GM19328 (cell line): ENCODE results near the gene SPI1.

Experiments used
- ATAC-seq: cut with Tn5 transposase; IDR thresholded peaks from one replicate; pipeline ENCODE4 v1.9.1; 2021; ENCODE audit warnings: mild to moderate bottlenecking, moderate library complexity; ENCODE audit not compliant: unreplicated experiment

The SPI1 gene

DNA sequence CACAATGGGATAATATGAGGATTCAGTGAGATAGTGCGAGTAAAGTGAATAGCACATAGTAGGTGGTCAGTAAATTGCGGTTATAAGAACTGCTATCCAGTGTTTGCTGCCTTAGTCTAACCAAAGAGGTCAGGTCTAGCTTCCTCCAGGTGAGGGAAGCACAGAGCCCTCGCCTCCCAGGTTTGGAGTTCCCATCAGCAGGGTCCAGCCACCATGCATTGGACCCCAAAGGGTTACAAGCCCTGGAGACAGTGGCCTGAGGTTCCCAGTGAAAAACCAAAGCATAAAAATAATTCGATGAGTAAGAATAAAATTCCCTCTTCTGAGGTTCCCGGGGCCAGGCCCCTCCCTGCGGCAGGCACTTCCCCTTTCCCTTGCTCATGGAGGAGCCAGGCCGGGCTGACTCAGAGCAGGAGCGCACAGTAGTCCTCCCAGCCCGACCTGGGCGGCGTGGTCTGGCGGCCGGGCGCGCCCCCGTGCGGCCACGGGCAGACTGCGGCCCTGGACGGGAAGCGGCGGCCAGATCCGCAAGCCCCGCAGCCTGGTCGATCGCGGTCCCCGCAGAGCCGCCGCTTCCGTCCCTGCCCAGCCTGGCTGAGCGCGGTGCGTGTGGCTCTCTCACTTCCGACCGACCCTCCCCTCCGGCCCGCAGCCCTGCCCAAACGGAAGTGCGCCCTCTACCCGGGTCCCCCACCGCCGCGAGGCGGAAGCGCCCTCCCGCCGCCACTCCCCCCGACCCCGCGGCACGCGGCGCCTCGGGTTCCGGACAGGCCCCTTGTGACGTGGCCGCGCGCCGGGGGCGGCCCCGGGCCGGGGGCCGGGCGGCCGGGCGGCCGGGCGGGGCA is 29.6 kb upstream of the SPI1 start, which contains the start of gene SLC39A13:
TSS of gene SLC39A13 (plus strand) at position 845 of the 845 bp plus-strand sequence. CDS start 1,505 bp downstream, outside the sequence.
- ATAC-seq, result peak; percentile 87

DNA sequence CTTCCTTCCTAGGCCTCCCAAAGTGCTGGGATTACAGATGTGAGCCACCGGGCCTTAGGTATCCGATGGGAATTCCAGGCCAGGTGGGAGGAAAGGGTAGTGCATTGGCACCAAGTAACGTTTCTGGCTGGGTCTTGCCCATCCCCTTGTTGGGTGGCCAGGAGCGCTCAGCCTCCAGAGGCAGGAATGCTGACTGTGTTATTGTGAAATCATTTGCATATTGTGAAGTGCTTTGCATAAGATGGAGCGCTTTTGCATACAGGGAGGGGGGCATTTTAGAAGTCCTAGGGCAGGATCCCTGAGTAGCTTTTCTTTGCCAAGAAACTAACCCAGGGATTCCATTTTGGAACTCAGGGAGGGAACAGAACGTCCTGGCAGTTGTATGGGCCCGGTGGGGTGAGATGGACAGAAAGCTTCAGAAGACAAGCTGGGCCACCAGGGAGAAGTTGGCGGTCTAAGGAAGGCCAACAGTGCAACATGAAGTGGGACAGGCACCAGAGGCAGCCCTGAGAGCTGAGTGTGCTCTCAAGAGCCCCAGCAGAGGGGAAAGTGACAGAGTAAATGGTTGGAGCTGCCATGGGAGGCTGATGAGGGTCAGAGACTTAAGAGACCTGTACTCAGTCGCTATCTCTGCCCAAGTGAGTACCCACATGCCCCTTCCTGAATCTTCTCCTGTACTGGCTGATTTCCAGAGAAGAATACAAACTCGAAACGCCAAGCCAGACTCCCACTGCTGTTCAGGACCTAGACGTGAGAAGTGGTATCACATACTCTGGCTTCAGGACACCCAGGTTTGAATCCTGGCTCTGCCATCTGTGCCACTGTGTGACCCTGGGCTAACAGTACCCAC is 28.8 kb upstream of the SPI1 start:
- ATAC-seq, result no peak

DNA sequence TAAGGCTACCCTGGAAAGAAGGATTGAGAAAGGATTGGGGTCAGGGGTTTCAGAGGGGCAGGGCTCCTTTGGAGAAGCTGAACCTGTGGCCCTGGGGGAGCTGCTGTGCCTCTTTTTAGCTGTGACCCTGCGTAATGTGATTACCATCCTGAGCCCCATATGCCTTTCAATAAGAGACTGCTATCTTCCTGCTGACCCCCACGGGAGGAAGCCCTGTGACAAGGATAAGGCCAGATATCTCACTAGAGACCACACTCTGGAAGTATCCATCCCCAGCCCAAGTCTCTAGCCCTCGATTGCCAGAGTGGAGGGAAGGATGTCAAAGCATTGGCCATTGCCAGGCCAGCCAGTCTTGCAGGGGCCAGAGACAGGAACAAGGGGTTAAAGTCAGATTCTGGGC is 25.2 kb upstream of the SPI1 start:
- no peak for ATAC-seq

- no peak for ATAC-seq
Observed at GRCh38 chr11:47403135-47403534, 24.8 kb upstream of the SPI1 start.

DNA sequence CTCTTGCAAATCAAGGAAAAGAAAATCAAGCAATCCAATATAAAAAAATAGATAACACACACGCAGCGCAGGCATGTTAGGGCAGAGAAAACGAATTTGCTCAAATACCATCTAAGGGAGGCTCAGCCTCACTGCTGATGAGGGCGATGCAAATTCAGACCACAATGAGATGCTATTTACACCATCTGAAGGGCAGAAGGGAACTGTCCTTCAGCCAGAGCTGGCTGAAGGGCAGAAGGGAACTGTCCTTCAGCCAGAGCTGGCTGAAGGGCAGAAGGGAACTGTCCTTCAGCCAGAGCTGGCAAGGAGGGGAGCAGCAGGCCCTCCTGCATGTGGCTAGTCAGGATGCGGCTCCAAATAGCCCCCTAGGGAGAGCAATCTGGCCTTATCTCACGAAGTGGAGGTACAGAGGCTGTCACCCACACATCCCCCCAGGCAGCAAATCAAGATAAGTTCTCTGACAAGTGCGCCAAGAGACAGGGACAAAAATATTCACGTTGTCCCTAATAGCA is 22.5 kb upstream of the SPI1 start:
- ATAC-seq, result peak; percentile 55

DNA sequence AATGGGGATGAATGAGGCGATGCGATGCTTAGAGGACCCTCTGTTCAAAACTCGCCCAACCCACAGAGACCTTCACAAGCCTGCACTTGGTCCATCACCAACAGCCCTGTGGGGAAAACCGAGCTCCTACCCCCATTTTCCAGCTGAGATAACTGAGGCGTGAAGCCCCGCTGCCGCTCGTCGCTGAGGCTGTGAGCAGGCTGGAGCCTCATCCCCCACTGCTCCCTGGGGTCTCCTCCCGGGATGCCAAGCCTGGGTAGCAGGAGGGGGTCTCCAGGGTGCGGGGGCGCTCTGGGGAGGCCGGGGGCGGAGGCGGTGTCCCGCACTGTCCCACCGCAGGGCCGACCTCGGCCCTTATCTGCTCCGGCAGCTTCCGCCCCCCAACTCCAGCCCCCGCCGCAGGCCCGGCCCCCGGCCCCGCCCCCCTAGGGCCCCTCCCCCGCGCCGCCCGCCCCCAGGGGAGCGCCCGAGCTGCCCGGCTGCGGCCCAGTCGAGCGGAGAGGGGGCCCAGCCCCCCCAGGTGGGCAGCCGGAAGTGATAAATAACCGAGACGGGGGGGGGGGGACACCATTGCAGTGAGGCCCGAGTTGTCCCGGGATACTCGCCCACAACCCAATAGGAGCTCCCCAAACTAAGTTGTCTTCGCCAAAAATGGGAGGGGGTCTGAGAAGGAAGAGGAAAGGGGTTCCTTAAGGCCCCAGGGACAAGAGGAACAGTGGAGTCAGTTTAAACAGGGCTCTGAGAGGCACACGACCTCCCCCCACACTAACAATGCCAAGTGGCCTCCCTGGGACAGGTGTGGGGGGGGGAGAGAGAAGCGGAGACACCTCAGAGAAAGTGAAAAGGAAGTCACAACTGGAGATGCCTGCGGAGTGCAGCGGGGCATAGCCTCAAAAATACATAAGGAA is 21.8 kb upstream of the SPI1 start:
- peak; percentile 27 for ATAC-seq

DNA sequence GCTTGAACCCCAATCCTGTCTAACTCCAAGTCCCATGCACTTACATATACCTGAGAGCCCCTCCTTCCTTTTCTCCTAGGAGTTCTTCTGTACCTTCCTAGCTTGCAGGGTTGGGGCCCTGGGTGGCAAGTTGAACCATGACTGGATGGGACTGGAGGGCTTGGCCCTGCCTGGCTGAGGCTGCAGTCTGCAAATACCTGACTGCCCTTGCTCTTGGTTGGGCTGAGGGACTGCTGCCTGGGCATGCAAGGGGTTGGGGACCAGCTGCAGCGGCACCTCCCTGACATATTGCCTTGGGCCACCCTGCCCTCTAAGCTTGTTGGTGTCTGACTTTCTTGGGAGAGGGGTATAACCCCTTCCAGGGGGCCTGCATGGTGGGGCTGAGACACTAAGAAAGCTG is 20.2 kb upstream of the SPI1 start:
- ATAC-seq, result no peak

- no peak for ATAC-seq
Observed at GRCh38 chr11:47398011-47398410, 19.7 kb upstream of the SPI1 start.

GRCh38 chr11:47396049-47396320 is 17.6 kb upstream of the SPI1 start:
- no peak for ATAC-seq

DNA sequence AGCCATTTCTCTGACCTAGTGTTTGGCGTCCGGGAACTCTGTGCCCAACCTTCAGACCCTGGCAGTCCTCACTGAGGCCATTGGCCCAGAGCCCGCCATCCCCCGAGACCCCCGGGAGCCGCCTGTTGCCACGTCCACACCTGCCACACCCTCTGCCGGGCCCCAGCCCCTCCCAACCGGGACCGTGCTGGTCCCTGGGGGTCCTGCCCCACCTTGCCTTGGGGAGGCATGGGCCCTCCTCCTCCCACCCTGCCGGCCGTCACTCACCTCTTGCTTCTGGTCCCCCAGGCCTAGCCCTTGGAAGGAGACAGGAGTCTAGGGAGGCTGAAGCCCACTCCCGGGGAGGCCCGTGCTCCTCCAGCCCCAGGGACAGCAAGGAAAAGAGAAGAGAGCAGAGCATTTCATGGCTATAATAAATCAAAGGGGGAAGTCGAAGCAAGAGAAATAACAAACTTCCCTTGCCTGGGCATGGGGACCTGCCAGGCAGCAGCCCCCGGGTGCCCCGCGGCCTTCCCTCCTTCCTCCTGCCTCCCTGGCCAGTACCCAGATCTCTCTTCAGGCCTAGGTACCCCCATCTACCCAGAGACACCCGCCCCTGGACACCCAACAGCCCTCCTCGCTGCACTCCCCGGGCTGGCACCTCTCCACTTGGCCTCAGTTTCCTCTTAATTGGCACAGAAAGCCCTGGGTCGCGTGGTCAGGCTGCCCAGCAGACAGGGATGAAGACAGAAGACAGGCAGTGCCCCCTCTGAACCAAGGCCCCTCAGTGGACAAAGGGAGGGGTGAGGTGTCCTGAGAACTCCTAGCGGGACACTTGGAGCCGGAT is 17.1 kb upstream of the SPI1 start:
- ATAC-seq, result no peak

DNA sequence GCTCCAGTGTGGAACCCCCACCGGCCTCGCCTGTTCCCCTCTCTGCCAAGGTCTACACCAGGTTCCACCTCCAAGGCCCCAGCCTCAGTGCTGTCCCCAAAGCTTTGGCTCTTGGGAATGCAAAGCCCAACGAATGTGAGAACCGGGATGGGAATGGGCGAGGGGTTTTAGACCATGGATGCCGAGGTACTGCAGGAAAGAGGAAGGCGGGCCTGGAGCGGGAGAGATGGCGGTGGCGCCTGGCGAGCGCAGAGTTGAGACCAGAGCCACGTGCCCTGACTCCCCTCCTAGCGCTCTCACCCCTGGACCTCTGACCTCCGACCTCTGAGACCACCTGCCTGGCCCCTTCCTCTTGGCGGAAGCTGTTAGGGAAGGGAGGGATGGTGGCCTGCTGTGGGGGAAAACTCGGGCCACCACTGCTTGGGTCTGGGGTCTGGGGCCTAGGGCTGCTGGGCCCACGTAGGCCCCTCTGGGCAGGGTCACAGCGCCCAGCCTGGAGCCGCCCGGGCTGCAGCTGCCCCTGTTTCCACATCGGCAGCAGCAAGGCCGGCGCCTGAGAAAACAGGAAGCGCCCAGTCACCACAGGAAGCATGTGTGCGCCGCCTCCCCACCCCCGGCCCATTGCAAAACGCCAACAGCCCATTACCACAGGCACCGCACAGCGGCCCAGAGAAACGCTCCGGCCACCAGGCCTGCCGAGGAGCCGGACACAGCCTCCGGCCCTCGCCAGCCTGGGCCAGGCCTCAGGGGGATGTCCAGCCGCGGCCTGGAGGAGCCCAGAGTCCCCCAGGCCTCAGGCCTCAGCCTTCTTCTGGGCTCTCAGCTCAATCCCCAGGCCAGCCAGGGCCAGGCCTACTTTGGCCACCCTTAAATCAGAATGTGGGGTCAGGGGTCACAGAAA is 16.2 kb upstream of the SPI1 start:
- ATAC-seq, result no peak

DNA sequence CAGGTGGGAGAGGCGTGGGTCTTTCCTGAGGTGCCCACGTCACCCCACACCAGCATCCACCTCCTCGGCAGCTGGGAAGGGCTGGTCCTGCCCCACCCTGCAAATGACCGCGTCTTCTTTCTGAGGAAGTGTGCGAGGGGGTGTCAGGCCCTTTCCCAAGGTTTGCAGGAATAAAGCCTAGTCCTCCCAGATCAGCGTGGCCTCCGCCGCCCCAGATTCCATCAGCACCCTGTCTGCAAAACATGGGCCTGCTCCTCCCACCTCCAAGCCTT is 15.6 kb upstream of the SPI1 start:
- no peak for ATAC-seq

DNA sequence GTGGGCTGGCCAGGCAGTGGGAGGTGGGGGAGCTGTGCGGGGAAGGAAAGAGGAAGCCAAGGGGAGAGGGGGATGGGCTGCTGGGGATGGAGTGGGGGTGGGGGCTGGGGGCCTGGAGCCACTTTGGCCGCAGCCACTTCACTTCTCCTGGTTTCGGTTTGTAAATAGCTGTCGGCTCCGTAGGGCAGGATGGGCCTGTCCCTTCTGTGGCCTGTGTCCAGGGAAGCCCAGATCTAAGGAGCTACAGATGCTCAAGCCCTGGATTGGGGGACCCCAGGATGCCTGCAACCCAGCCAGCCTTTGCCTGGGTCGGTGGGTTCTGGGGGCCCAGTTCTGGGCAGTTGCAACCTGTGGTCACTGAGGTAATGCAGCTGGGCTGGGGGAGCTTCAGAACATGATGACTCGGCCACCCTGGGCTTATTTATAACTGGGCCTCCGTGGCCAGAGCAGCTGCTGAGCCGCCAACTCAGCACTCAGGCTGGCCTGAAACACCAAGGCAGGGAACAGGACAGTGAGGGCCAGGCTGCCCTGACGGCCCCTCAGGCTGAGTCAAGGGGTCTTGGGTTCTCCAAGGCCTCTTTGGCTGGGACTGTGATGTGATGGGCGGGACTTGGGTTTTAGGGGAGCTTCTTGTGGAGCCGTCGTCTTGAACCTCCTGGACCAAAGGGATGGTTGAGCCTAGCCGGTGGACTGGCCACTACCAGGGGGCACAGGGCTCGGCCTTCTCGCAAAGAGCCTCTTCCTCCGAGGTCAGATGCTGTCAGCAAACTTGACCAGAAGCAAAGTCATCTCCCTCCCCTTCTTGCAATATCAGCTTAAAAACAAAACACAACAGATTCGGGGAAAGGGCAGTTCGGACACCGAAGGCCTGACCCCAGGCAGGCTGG is 15.1 kb upstream of the SPI1 start:
- ATAC-seq, result no peak

GRCh38 chr11:47392546-47393162 is 14.3 kb upstream of the SPI1 start:
- no peak for ATAC-seq

- ATAC-seq, result no peak
Observed at GRCh38 chr11:47391711-47392432, 13.5 kb upstream of the SPI1 start.

- ATAC-seq, result no peak
Observed at GRCh38 chr11:47391077-47391583, 12.8 kb upstream of the SPI1 start.

DNA sequence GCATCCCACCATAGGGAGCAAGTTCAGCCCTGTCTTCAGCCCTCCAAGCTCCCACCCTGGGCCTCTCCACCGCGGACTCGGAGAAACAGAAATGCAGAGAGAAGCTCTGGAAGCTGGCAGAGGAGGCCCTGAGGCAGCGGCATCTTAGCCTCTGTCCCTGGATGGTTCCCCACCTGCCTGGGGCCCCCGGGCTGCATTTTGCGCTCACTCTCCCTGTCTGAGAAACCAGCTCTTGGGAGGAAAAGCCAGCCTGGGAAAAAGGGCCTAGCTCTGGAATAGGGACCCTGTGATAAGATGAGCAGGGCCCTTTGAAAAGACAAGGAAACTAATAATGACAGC is 12.0 kb upstream of the SPI1 start:
- ATAC-seq, result no peak
